HepG2 (cell line): ENCODE measurements around the gene TAS2R40. TPM values are rescaled to one million over a fixed set of nuclear protein-coding genes. Genes with fewer than 3 reads are reported as not detected.

Source experiments
- ATAC-seq: fragments of 200-7000 bp; cut with Tn5 transposase; 3 replicates; pipeline ENCODE4 v1.9.1; 2020; ENCODE audit warnings: mild to moderate bottlenecking, moderate library complexity
- BruUV-seq: library from RNA; stranded (reverse); fragments of 400-500 nt; replicated peaks from 2 replicates; lab custom pipeline; 2021; lab: Mats Ljungman, UMichigan
- CTCF ChIA-PET: fragments of 300-600 bp; formaldehyde crosslinking; extraction: SDS; loops from one replicate; lab custom pipeline; 2021; ENCODE audit warnings: low total read pairs, inconsistent platforms, low intra/inter-chr PET ratio; lab: Yijun Ruan, JAX
- POLR2A ChIA-PET: fragments of 350-600 bp; sonication (Branson Sonifier 250); formaldehyde crosslinking; loops from one replicate; lab custom pipeline; 2020; ENCODE audit warnings: antibody characterized with exemption, inconsistent platforms; lab: Yijun Ruan, JAX
- DNase-seq: peaks from one replicate; pipeline ENCODE4 v3.0.0-alpha.2; 2015; ENCODE audit warnings: low spot score
- FAIRE-seq: peaks from 3 replicates; lab custom pipeline; 2011; peaks lifted over from hg19 to GRCh38; lab: Jason Lieb, UNC
- H2AFZ ChIP-seq: one replicate; pipeline ENCODE4 v1.6.1; 2011; ENCODE audit warnings: low read length, inconsistent platforms
- H3K27ac ChIP-seq: fragments of 300-600 bp; 3 replicates; pipeline ENCODE4 v1.8.0; 2011; ENCODE audit warnings: mixed run types, mild to moderate bottlenecking, mixed read lengths, low read length, inconsistent platforms; ENCODE audit not compliant: insufficient read depth; ENCODE audit errors: extremely low read length
- H3K27me3 ChIP-seq, 2 experiments: fragments of 200-600 bp in 1 of 2; 2 replicates in 1 of 2; 3 replicates in 1 of 2; pipeline versions ENCODE4 v1.6.0 to v1.8.0; 2011; ENCODE audit warnings: low read length in 2 of 2, mild to moderate bottlenecking in 2 of 2, moderate library complexity in 2 of 2, inconsistent platforms in 1 of 2; ENCODE audit not compliant: insufficient read depth in 2 of 2, control insufficient read depth in 1 of 2
- H3K36me3 ChIP-seq, 2 experiments: fragments of 200-600 bp in 1 of 2; replicated peaks in 1 of 2; 2 replicates in 1 of 2; 3 replicates in 1 of 2; pipeline versions ENCODE4 v1.5.1 to v1.8.0; 2011; ENCODE audit warnings: low read length in 2 of 2, inconsistent platforms in 1 of 2; ENCODE audit not compliant: insufficient read depth in 2 of 2, control insufficient read depth in 1 of 2
- H3K4me1 ChIP-seq: 2 replicates; pipeline ENCODE4 v1.5.1; 2012; ENCODE audit warnings: low read length, inconsistent platforms; ENCODE audit not compliant: insufficient read depth
- H3K4me2 ChIP-seq: 2 replicates; pipeline ENCODE4 v1.6.0; 2011; ENCODE audit warnings: low read depth, low read length, inconsistent platforms
- H3K4me3 ChIP-seq, 3 experiments: fragments of 200-600 bp in 1 of 3; sonication (generic), shearing (Covaris generic) in 1 of 3; replicated peaks in 1 of 3; 2 replicates each; pipeline ENCODE4 v1.5.1; 2011 to 2016; ENCODE audit warnings: low read length in 3 of 3, inconsistent platforms in 2 of 3, low read depth in 2 of 3, mild to moderate bottlenecking in 2 of 3, control low read depth in 1 of 3, mixed read lengths in 1 of 3; ENCODE audit not compliant: insufficient read depth in 1 of 3
- H3K79me2 ChIP-seq: one replicate; pipeline ENCODE4 v1.6.1; 2011; ENCODE audit warnings: low read length, inconsistent platforms; ENCODE audit not compliant: insufficient read depth
- H3K9ac ChIP-seq: 2 replicates; pipeline ENCODE4 v1.6.0; 2011; ENCODE audit warnings: mild to moderate bottlenecking, low read depth, low read length, inconsistent platforms; ENCODE audit not compliant: insufficient read depth
- H3K9me3 ChIP-seq: 2 replicates; pipeline ENCODE4 v1.5.1; 2012; ENCODE audit warnings: mild to moderate bottlenecking, low read length
- H4K20me1 ChIP-seq: 2 replicates; pipeline ENCODE4 v1.6.0; 2011; ENCODE audit warnings: inconsistent platforms, mild to moderate bottlenecking, low read length, moderate library complexity; ENCODE audit not compliant: insufficient read depth
- BRCA1 ChIP-seq: sonication (generic); formaldehyde crosslinking; IDR thresholded peaks from 2 replicates; pipeline ENCODE4 v1.4.0; 2020; ENCODE audit warnings: missing genetic modification reagents
- PRDM15 ChIP-seq: sonication (generic); formaldehyde crosslinking; IDR thresholded peaks from 2 replicates; pipeline ENCODE4 v1.4.0; 2020; ENCODE audit warnings: missing genetic modification reagents
- SRY ChIP-seq: sonication (generic); formaldehyde crosslinking; IDR thresholded peaks from 2 replicates; pipeline ENCODE4 v1.8.0; 2022; ENCODE audit warnings: mild to moderate bottlenecking, missing genetic modification reagents
- ZNF570 ChIP-seq: sonication (generic); formaldehyde crosslinking; IDR thresholded peaks from 2 replicates; pipeline ENCODE4 v1.4.0; 2020; ENCODE audit warnings: mild to moderate bottlenecking, missing genetic modification reagents, borderline replicate concordance
- WGBS: methylation state at CpG from one replicate; pipeline ENCODE4 v1.1.6; 2017; ENCODE audit warnings: low lambda C conversion rate; 5-methylcytosine and 5-hydroxymethylcytosine counted together
- in situ Hi-C: cut with HindIII; loops from 2 replicates; pipeline ENCODE4 v1.10.0; 2017; ENCODE audit warnings: low pct_unique_long_range_greater_than_20kb; ENCODE audit not compliant: extremely low pct_ligation_motif_present
- intact Hi-C: fragments of 100-400 bp; cut with micrococcal nuclease; formaldehyde crosslinking; loops from one replicate; pipeline ENCODE4 v1.10.0; 2022; ENCODE audit not compliant: unreplicated experiment
- polyA plus RNA-seq, 8 experiments: library from polyadenylated mRNA; depleted of rRNA in 3 of 8; stranded (reverse) in 7 of 8; unstranded in 1 of 8; fragments of >200 nt; fragmentation: Illumina TruSeq in 4 of 8; extraction: Trizol in 4 of 8; gene quantifications; 2 replicates each; pipeline versions ENCODE4 v1.2.1 to v1.2.3, GENCODE V29; 2011 to 2016; ENCODE audit warnings: low read depth in 4 of 8, missing spikeins in 1 of 8, mixed read lengths in 1 of 8; ENCODE audit not compliant: insufficient read depth in 1 of 8
- total RNA-seq, 5 experiments: library from RNA; depleted of rRNA; stranded (reverse); fragments of >200 nt; fragmentation: Illumina TruSeq; extraction: Trizol; gene quantifications; 2 replicates each; pipeline ENCODE4 v1.2.3, GENCODE V29; 2016; ENCODE audit warnings: low read depth in 1 of 5
- TF ChIP-seq, protein P1 (sequence below): sonication (generic); formaldehyde crosslinking; IDR thresholded peaks from 2 replicates; pipeline ENCODE4 v1.4.0; 2020; ENCODE audit warnings: missing genetic modification reagents, borderline replicate concordance

TAS2R40 gene
- total and polyA plus RNA-seq, 2 of the 13 experiments (the other 11 are each of a cell fraction or from before 2014, with no cell fraction given): not detected

GRCh38 chr7:143256932-143257331 is 35.1 kb downstream of the TAS2R40 start (continued):
- TF ChIP-seq PRDM15 (CRISPR knock-in tag): no peak
- no peak for TF ChIP-seq SRY

DNA sequence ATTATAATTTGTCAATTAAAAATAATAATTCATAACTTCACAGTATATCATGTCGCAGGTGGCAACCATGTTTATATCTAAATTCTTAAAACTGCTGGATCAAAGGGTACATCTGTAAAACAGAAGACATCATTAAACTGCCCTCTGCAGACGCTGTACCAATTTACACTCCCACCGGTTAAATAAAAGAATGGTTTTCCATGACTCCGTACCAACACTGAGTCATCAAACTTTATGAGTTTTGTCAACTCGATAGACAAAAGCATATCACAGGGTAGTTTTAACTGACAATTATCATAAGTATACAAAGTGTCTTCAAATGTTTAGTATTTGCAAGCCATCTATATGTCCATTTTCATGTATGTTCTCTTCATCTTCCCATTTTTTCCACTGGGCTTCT is 35.7 kb downstream of the TAS2R40 start:
- H4K20me1 ChIP-seq: no peaks in the 10 kb centered on the region
- H2AFZ ChIP-seq: no peak overlapping the region
- H3K9ac ChIP-seq: no peak overlapping the region
- H3K4me2 ChIP-seq: no peak overlapping the region
- TF ChIP-seq BRCA1: no peak
- TF ChIP-seq, protein P1, sequence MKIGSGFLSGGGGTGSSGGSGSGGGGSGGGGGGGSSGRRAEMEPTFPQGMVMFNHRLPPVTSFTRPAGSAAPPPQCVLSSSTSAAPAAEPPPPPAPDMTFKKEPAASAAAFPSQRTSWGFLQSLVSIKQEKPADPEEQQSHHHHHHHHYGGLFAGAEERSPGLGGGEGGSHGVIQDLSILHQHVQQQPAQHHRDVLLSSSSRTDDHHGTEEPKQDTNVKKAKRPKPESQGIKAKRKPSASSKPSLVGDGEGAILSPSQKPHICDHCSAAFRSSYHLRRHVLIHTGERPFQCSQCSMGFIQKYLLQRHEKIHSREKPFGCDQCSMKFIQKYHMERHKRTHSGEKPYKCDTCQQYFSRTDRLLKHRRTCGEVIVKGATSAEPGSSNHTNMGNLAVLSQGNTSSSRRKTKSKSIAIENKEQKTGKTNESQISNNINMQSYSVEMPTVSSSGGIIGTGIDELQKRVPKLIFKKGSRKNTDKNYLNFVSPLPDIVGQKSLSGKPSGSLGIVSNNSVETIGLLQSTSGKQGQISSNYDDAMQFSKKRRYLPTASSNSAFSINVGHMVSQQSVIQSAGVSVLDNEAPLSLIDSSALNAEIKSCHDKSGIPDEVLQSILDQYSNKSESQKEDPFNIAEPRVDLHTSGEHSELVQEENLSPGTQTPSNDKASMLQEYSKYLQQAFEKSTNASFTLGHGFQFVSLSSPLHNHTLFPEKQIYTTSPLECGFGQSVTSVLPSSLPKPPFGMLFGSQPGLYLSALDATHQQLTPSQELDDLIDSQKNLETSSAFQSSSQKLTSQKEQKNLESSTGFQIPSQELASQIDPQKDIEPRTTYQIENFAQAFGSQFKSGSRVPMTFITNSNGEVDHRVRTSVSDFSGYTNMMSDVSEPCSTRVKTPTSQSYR (CRISPR knock-in tag): no peak
- TF ChIP-seq ZNF570 (CRISPR knock-in tag): no peak
- in situ Hi-C loops (no loop called here), intact Hi-C loops (no loop called here)
- no peak overlapping the region for H3K27ac ChIP-seq
- FAIRE-seq (no peak), DNase-seq (no peak), ATAC-seq (no peak)
- POLR2A ChIA-PET: no interaction called here
- no peak overlapping the region for H3K4me3 ChIP-seq
- BruUV-seq: no TSS peak
- CTCF ChIA-PET: no interaction called here
- peaks cover 20% of the 10 kb centered on the region for H3K4me1 ChIP-seq
- no peaks in the 10 kb centered on the region for H3K79me2 ChIP-seq
- no peaks in the 10 kb centered on the region for H3K27me3 ChIP-seq
- 43% methylated on average over 5 of the region's 5 CpGs for WGBS
- no peaks in the 10 kb centered on the region for H3K9me3 ChIP-seq
- no peaks in the 10 kb centered on the region for H3K36me3 ChIP-seq
